Measurements from ENCODE around the gene LIF.

The LIF gene

GRCh38 chr22:30245985-30246813 lies at the start of gene LIF (continued):
- peak; percentile 67 for TF ChIP-seq KLF17 (tag by site-specific recombination; IDR thresholded peaks at IDR 0.05)
- TF ChIP-seq ZNF341 (tag by site-specific recombination; IDR thresholded peaks at IDR 0.05; ENCODE audit: low read depth): peak; percentile 79
- peak; percentile 54; the same call in 1 of the 2 replicates for TF ChIP-seq ZXDB (tag by site-specific recombination; IDR thresholded peaks at IDR 0.05)
- 0 out of 2 replicates have a peak, but pooled peaks have one; percentile 8 for TF ChIP-seq REPIN1 (tag by site-specific recombination; IDR thresholded peaks at IDR 0.05; ENCODE audit: low read depth)
- 0 out of 2 replicates have a peak, but pooled peaks have one; percentile 49 for TF ChIP-seq ZNF580 (tag by site-specific recombination; IDR thresholded peaks at IDR 0.05)
- peak; percentile 50; the same call in 1 of the 2 replicates for TF ChIP-seq ZBTB48 (tag by site-specific recombination; IDR thresholded peaks at IDR 0.05)
- TF ChIP-seq BCL11A (tag by site-specific recombination; IDR thresholded peaks at IDR 0.05; ENCODE audit: low read depth): no peak
- TF ChIP-seq KLF10 (tag by site-specific recombination; IDR thresholded peaks at IDR 0.05): 0 out of 2 replicates have a peak, but pooled peaks have one; percentile 1
- TF ChIP-seq TSHZ1 (tag by site-specific recombination; IDR thresholded peaks at IDR 0.05; ENCODE audit: borderline replicate concordance): no peak
- TF ChIP-seq ZNF658 (tag by site-specific recombination; IDR thresholded peaks at IDR 0.05): no peak
- TF ChIP-seq ZNF701 (tag by site-specific recombination; IDR thresholded peaks at IDR 0.05): no peak
- no peak for TF ChIP-seq GLI4 (tag by site-specific recombination; IDR thresholded peaks at IDR 0.05)
- TF ChIP-seq TCF7L2 (IDR thresholded peaks at IDR 0.05; ENCODE audit: borderline replicate concordance, low read depth, low read length): no peak
- TF ChIP-seq KLF1 (tag by site-specific recombination; IDR thresholded peaks at IDR 0.05): peak; percentile 72
- TF ChIP-seq ZBTB26 (tag by site-specific recombination; optimal IDR thresholded peaks at IDR 0.05): peak; percentile 93
- no peak for TF ChIP-seq SCRT2 (tag by site-specific recombination; IDR thresholded peaks at IDR 0.05)
- no peak for TF ChIP-seq ZNF776 (tag by site-specific recombination; IDR thresholded peaks at IDR 0.05; ENCODE audit: borderline replicate concordance)
- no peak for TF ChIP-seq ZNF146 (tag by site-specific recombination; IDR thresholded peaks at IDR 0.05)
- TF ChIP-seq ZNF391 (tag by site-specific recombination; IDR thresholded peaks at IDR 0.05; ENCODE audit: borderline replicate concordance, low read depth): peak; percentile 55; the same call in 1 of the 2 replicates
- TF ChIP-seq ZBTB20 (tag by site-specific recombination; IDR thresholded peaks at IDR 0.05): peak; percentile 84
- TF ChIP-seq ZNF335 (tag by site-specific recombination; conservative IDR thresholded peaks at IDR 0.05): peak; percentile 72
- no peak for TF ChIP-seq ZNF169 (tag by site-specific recombination; IDR thresholded peaks at IDR 0.05)
- TF ChIP-seq ZBTB1 (tag by site-specific recombination; IDR thresholded peaks at IDR 0.05): no peak
- no peak for TF ChIP-seq ZNF416 (tag by site-specific recombination; IDR thresholded peaks at IDR 0.05)
- TF ChIP-seq ZBTB49 (tag by site-specific recombination; IDR thresholded peaks at IDR 0.05; ENCODE audit: low read depth): no peak
- no peak for TF ChIP-seq ZNF549 (tag by site-specific recombination; IDR thresholded peaks at IDR 0.05)
- TF ChIP-seq PRDM10 (tag by site-specific recombination; IDR thresholded peaks at IDR 0.05): peak; percentile 87

Data from HEK293 (cell line).